ENCODE measurements around the gene GAS6.
"Not testable (repeated sequence)": the region's sequence is repeated elsewhere in the genome, so short reads cannot be mapped to it uniquely, and the experiment has no call there.

GAS6 gene

DNA sequence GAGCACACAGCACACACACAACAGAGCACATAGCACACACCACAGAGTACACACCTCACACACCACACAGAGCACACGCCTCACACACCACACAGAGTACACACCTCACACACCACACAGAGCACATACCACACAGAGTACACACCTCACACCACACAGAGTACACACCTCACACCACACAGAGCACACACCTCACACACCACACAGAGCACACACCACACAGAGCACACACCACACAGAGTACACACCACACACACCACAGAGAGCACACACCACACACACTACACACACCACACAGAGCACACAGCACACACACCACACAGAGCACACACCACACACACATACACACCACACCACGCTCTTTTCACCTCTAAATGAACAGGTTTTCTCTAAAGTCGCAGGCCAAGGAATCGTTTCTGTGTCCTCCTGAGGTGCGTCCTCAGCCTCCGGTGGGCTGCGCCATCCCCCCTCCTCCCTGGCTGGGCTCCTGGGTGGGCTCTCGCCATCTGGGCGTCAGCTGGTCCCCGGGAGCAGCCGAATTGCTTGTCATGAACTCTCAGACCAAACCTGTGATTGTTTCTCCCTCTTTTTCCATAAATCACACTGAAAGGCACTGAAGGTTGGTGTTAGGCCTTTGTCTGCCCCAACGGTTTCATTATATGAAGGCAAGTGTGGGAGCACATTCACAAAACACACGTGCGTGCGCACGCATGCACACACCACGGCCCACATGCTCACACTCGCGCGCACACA lies 67.5 kb downstream of the GAS6 start:
- Histone ChIP-seq H3K4me1 (ENCODE audit: insufficient read depth, low read length) (no peaks in the 10 kb centered on the region), H3K36me3 (ENCODE audit: insufficient read depth, low read length) (no peaks in the 10 kb centered on the region), H3K4me3 (ENCODE audit: low read depth in 1 of 2, low read length in 2 of 2) (no peak overlapping the region), H4K20me1 (ENCODE audit: insufficient read depth, low read length) (peaks cover 8% of the 10 kb centered on the region; the same call in 1 of the 2 replicates), H3K27me3 (ENCODE audit: insufficient read depth, low read length, poor library complexity) (no peaks in the 10 kb centered on the region), H3K4me2 (ENCODE audit: insufficient read depth, low read length) (no peak overlapping the region), H3K9ac (ENCODE audit: low read depth, low read length) (no peak overlapping the region), H3K9me3 (ENCODE audit: insufficient read depth, low read length, severe bottlenecking) (no peaks in the 10 kb centered on the region), H3K79me2 (ENCODE audit: insufficient read depth, low read length) (no peaks in the 10 kb centered on the region), H3K27ac (ENCODE audit: low read length) (no peak overlapping the region), H2AFZ (ENCODE audit: low read depth, low read length) (no peak overlapping the region)
- TF ChIP-seq EZH2 (IDR thresholded peaks at IDR 0.05; ENCODE audit: borderline replicate concordance, low read depth, low read length, severe bottlenecking) (no peak), CTCF (IDR thresholded peaks at IDR 0.05; ENCODE audit: borderline replicate concordance, extremely low read depth, low read length, poor library complexity, severe bottlenecking) (no peak)
- ATAC-seq (ENCODE audit: insufficient read depth, low read depth): no peak
- no peak for DNase-seq

DNA sequence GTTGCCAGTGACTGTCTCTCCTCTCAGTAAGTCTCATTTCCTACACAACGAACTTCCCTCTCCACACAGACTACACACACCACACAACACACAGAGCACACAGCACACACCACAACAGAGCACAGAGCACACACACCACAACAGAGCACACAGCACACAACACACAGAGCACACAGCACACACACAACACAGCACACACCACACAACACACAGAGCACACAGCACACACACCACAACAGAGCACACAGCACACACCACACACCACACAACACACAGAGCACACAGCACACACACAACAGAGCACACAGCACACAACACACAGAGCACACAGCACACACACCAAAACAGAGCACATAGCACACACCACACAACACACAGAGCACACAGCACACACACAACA lies 68.5 kb downstream of the GAS6 start:
- not testable (repeated sequence) for H3K27ac ChIP-seq (ENCODE audit: low read length); H3K27me3 ChIP-seq (ENCODE audit: insufficient read depth, low read length, poor library complexity); H3K9me3 ChIP-seq (ENCODE audit: insufficient read depth, low read length, severe bottlenecking); H3K4me1 ChIP-seq (ENCODE audit: insufficient read depth, low read length); DNase-seq; H2AFZ ChIP-seq (ENCODE audit: low read depth, low read length); H3K79me2 ChIP-seq (ENCODE audit: insufficient read depth, low read length); H4K20me1 ChIP-seq (ENCODE audit: insufficient read depth, low read length); H3K36me3 ChIP-seq (ENCODE audit: insufficient read depth, low read length); H3K4me3 ChIP-seq (ENCODE audit: low read depth in 1 of 2, low read length in 2 of 2); H3K9ac ChIP-seq (ENCODE audit: low read depth, low read length); H3K4me2 ChIP-seq (ENCODE audit: insufficient read depth, low read length); ATAC-seq (ENCODE audit: insufficient read depth, low read depth)

- no peak overlapping the region for H3K4me2 ChIP-seq (ENCODE audit: insufficient read depth, low read length)
- H3K4me3 ChIP-seq (ENCODE audit: low read depth in 1 of 2, low read length in 2 of 2): no peak overlapping the region
- no peak for DNase-seq
- H3K27me3 ChIP-seq (ENCODE audit: insufficient read depth, low read length, poor library complexity): no peaks in the 10 kb centered on the region
- H3K36me3 ChIP-seq (ENCODE audit: insufficient read depth, low read length): no peaks in the 10 kb centered on the region
- no peak for TF ChIP-seq CTCF (IDR thresholded peaks at IDR 0.05; ENCODE audit: borderline replicate concordance, extremely low read depth, low read length, poor library complexity, severe bottlenecking)
- no peak for ATAC-seq (ENCODE audit: insufficient read depth, low read depth)
- no peak overlapping the region for H3K9ac ChIP-seq (ENCODE audit: low read depth, low read length)
- no peaks in the 10 kb centered on the region for H3K79me2 ChIP-seq (ENCODE audit: insufficient read depth, low read length)
- H3K9me3 ChIP-seq (ENCODE audit: insufficient read depth, low read length, severe bottlenecking): no peaks in the 10 kb centered on the region
- no peak overlapping the region for H2AFZ ChIP-seq (ENCODE audit: low read depth, low read length)
- H3K4me1 ChIP-seq (ENCODE audit: insufficient read depth, low read length): no peaks in the 10 kb centered on the region
- H3K27ac ChIP-seq (ENCODE audit: low read length): no peak overlapping the region
- H4K20me1 ChIP-seq (ENCODE audit: insufficient read depth, low read length): peaks cover 9% of the 10 kb centered on the region; the same call in 1 of the 2 replicates
These were observed 69.1 kb downstream of the GAS6 start for GRCh38 chr13:113794764-113795173.

DNA sequence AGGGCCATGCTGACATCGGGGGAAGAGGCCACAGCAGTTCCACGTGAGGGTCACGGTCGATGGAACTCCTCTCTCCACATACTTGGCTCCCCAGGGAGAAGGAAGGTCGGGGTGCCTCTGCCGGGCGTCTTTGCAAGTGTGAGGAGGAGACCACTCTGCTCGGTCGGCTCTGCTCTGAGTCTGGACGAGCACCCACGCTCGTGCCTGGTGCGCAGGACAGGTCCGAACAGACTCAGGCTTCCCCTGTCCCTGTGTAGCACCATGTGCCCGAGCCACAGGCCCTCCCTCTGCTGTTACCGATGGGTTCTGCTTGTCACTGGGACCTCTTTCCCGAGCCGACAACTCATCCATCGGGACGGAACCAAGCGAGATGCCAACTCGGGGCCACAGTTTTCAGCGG lies 69.8 kb downstream of the GAS6 start:
- H3K79me2 ChIP-seq (ENCODE audit: insufficient read depth, low read length): no peaks in the 10 kb centered on the region
- no peak overlapping the region for H3K27ac ChIP-seq (ENCODE audit: low read length)
- H3K4me3 ChIP-seq (ENCODE audit: low read depth in 1 of 2, low read length in 2 of 2): no peak overlapping the region
- no peaks in the 10 kb centered on the region for H3K27me3 ChIP-seq (ENCODE audit: insufficient read depth, low read length, poor library complexity)
- DNase-seq (no peak), ATAC-seq (ENCODE audit: insufficient read depth, low read depth) (no peak)
- H4K20me1 ChIP-seq (ENCODE audit: insufficient read depth, low read length): peaks cover 14% of the 10 kb centered on the region; the same call in 1 of the 2 replicates
- no peak overlapping the region for H3K9ac ChIP-seq (ENCODE audit: low read depth, low read length)
- no peak overlapping the region for H3K4me2 ChIP-seq (ENCODE audit: insufficient read depth, low read length)
- no peak for TF ChIP-seq CTCF (IDR thresholded peaks at IDR 0.05; ENCODE audit: borderline replicate concordance, extremely low read depth, low read length, poor library complexity, severe bottlenecking)
- TF ChIP-seq EZH2 (IDR thresholded peaks at IDR 0.05; ENCODE audit: borderline replicate concordance, low read depth, low read length, severe bottlenecking): no peak
- no peaks in the 10 kb centered on the region for H3K4me1 ChIP-seq (ENCODE audit: insufficient read depth, low read length)
- H3K36me3 ChIP-seq (ENCODE audit: insufficient read depth, low read length): no peaks in the 10 kb centered on the region
- no peaks in the 10 kb centered on the region for H3K9me3 ChIP-seq (ENCODE audit: insufficient read depth, low read length, severe bottlenecking)
- no peak overlapping the region for H2AFZ ChIP-seq (ENCODE audit: low read depth, low read length)

Measured in DND-41 (cell line).